Large intestine (tissue), 3 donors: ENCODE data around the gene KRTAP19-2. TPM values are rescaled to one million over a fixed set of nuclear protein-coding genes. Genes with fewer than 3 reads are reported as not detected.

ENCODE experiments used
- DNase-seq, 2 donors: peaks; one replicate each; pipeline versions ENCODE4 v3.0.0 to v3.0.0-alpha.2; 2013
- H3K27ac ChIP-seq: one replicate; pipeline ENCODE4 v1.5.1; 2013; ENCODE audit warnings: low read length
- H3K27me3 ChIP-seq: 2 replicates; pipeline ENCODE4 v1.6.1; 2013; ENCODE audit warnings: low read length; ENCODE audit not compliant: control insufficient read depth, insufficient read depth
- H3K36me3 ChIP-seq: 2 replicates; pipeline ENCODE4 v1.6.1; 2013; ENCODE audit warnings: low read length; ENCODE audit not compliant: control insufficient read depth, insufficient read depth
- H3K4me1 ChIP-seq: one replicate; pipeline ENCODE4 v1.6.1; 2013; ENCODE audit warnings: low read length; ENCODE audit not compliant: control insufficient read depth, insufficient read depth
- H3K4me3 ChIP-seq: one replicate; pipeline ENCODE4 v1.5.1; 2013; ENCODE audit warnings: low read length
- H3K9me3 ChIP-seq: one replicate; pipeline ENCODE4 v1.6.1; 2013; ENCODE audit warnings: mild to moderate bottlenecking, low read depth, low read length, moderate library complexity; ENCODE audit not compliant: control insufficient read depth
- WGBS: methylation state at CpG from one replicate; pipeline ENCODE4 v1.1.5; 2013; ENCODE audit warnings: low lambda C conversion rate; ENCODE audit not compliant: insufficient coverage; 5-methylcytosine and 5-hydroxymethylcytosine counted together
- polyA plus RNA-seq: library from polyadenylated mRNA; unstranded; fragments of 120-200 nt; gene quantifications from one replicate; pipeline ENCODE4 v1.2.1, GENCODE V29; 2013

The KRTAP19-2 gene
- polyA plus RNA-seq, 1 donor: not detected

DNA sequence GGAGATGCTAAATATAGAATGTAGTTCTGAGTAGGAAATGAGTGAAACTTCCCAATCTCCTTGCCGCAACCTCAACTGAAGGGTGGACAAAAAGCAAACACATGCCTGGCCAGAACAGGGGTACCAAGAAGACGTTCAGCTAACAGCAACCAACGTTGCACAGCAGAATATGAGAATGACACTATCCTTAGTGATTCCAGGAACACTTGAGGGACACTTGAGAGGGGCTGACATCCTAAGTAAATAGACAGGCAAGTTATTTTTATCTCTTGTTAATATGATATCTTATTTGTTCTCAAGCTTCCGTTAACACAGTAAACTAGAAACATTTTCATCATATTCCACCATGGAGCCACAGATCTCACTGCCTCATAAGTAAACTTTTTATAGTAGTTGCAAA lies 8.0 kb downstream of the KRTAP19-2 start:
- DNase-seq: no peak
- Histone ChIP-seq H3K4me1 (no peaks in the 10 kb centered on the region), H3K36me3 (no peaks in the 10 kb centered on the region), H3K27me3 (no peaks in the 10 kb centered on the region), H3K27ac (no peak overlapping the region), H3K4me3 (no peak overlapping the region), H3K9me3 (no peaks in the 10 kb centered on the region)
- WGBS: 80% methylated on average over 2 of the region's 4 CpGs

DNA sequence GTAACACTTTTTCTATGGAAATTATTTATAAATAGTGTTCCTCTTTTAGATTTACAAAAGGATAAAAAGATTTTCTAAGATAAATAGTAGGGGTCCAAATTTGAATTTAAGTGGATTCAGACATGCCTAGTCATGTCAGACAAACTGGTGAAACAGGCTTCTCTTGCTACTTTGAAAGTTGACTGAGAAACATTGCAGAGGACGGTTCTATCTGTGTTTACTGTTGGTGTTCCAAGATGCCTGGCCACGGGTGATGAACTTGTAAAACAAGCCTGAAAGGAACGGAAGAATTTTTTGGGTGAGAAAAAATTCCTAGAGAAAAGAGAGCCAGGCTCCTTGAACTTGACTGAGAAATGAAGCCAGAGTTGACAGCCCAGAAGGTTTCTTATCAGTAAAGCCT lies 9.2 kb downstream of the KRTAP19-2 start:
- Histone ChIP-seq H3K4me1 (no peaks in the 10 kb centered on the region), H3K36me3 (no peaks in the 10 kb centered on the region), H3K4me3 (no peak overlapping the region), H3K27me3 (no peaks in the 10 kb centered on the region), H3K27ac (no peak overlapping the region), H3K9me3 (no peaks in the 10 kb centered on the region)
- no peak for DNase-seq
- WGBS: 67% methylated on average over 2 of the region's 3 CpGs

DNA sequence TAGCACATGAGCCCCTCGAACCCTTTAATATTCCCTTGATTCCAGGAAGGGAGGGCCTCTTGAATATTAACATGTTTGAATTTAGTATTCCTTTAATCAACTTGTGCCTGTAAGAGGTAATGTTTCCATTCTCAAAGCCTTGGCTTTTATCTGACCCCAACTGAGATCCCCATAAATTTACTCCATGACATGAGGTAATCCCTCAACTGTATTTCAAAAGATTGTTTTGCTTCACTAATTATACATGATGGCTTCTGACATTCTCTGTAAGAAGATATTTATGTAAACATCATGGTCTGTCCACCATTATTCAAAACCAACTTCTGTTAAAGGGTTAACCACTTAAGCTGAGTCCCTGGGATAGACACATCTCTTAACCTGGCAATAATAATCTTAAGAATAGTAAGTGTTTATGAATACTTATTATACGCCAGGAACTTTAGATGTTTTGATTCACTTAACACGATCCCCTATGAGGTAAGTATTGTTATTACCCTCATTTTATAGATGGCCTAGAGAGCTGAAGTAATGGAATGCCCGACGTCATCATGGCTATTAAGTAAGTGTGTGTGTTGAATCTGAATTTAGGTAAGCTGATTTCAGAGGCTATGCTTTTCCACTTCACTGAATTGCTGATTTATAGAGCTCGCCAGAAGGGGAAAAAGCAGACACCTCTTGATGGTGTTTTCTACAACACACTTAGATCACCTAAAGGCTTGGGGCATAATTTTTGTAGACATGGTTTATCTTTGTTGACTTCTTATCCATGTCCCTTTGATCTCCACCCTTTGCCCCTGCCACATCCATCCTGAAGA lies 18.1 kb downstream of the KRTAP19-2 start:
- H3K27ac ChIP-seq: no peak overlapping the region
- no peak for DNase-seq
- WGBS: 100% methylated on average over 1 of the region's 6 CpGs
- H3K4me1 ChIP-seq: no peaks in the 10 kb centered on the region
- no peaks in the 10 kb centered on the region for H3K27me3 ChIP-seq
- no peaks in the 10 kb centered on the region for H3K36me3 ChIP-seq
- no peaks in the 10 kb centered on the region for H3K9me3 ChIP-seq
- no peak overlapping the region for H3K4me3 ChIP-seq

DNA sequence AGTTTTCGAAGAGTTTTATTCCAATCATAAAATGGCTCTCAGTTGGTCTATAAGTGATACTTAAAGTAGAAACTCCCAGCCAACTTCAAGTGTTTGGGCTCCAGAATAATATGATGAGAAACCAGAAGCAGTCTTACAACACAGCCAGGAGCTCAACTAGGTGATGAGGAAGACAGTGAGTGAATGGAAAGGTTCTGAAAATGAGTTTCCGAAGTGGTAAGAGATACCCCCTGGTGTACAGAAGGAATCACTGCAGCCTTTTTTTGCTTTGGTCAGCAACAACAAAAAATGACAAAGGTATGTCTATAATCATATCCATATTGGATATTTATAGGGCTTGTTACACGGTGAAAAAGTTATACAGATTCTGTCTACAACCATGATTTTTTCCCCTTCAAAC lies 23.5 kb downstream of the KRTAP19-2 start:
- Histone ChIP-seq H3K4me1 (no peaks in the 10 kb centered on the region), H3K27ac (no peak overlapping the region), H3K4me3 (no peak overlapping the region), H3K27me3 (no peaks in the 10 kb centered on the region), H3K36me3 (no peaks in the 10 kb centered on the region), H3K9me3 (peaks cover 4% of the 10 kb centered on the region)
- 0% methylated on average over 1 of the region's 3 CpGs for WGBS
- DNase-seq: no peak

DNA sequence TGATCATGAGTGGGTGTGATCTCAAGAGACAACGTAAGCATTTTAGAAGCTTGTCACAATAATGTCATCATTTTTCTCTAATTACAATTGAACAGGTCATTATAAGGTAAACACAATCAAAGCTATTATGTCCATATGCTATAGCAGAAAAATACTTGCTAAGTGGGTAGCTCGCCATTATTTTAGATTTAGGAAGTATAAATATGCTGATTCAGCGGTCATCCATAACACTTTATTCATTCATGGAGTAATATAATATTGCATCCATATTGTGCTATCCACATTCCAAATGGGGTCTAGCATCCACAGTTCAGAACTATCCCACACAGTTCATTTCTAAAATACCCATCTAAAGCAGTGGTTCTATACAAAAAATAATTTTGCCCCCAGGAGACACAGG lies 38.7 kb downstream of the KRTAP19-2 start:
- no peak overlapping the region for H3K4me3 ChIP-seq
- DNase-seq: no peak
- no peak overlapping the region for H3K27ac ChIP-seq
- no peaks in the 10 kb centered on the region for H3K9me3 ChIP-seq
- no peaks in the 10 kb centered on the region for H3K27me3 ChIP-seq
- no peaks in the 10 kb centered on the region for H3K4me1 ChIP-seq
- H3K36me3 ChIP-seq: no peaks in the 10 kb centered on the region
- 100% methylated on average over 1 of the region's 3 CpGs for WGBS

DNA sequence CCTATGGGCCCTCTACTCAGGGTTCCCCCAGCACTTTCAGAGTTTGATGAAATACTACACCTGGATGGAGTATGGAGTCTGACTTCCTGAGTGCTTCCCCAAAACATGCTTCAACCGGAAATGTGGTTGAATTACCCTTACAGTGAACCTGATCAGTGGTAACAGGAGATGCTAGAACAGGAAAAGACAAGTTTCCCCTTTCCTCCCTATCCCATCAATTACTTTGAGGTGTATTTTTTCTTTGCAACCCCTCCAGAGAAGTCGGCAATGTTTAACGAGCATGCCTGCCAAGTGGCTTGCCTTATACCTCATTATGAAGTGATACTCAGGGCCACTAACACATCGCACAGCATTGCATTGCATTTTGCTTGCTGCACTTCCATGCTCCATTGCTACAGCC lies 40.2 kb downstream of the KRTAP19-2 start:
- H3K27me3 ChIP-seq: no peaks in the 10 kb centered on the region
- H3K36me3 ChIP-seq: no peaks in the 10 kb centered on the region
- WGBS: no CpG with 5 or more reads among the region's 4 CpGs
- H3K4me3 ChIP-seq: no peak overlapping the region
- H3K27ac ChIP-seq: no peak overlapping the region
- H3K9me3 ChIP-seq: no peaks in the 10 kb centered on the region
- no peaks in the 10 kb centered on the region for H3K4me1 ChIP-seq
- no peak for DNase-seq

DNA sequence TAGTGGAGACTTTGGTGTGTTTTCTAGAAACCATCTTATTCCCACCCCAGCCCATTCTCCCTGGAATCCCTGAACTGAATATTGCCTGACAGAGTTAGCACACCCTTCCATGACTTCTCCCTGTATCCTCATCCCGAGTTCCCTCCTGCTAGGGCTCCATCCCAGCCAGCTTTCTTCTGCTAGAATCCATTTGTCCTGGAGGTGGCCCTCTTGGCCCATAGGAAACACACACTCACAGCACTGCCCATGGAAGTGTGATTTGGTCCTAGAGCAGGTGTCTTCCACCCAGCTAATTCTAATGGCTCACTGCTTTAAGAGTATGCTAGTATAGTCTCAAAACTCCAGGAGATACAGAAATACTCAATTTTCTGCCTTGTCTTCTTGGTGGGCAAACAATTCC lies 43.0 kb downstream of the KRTAP19-2 start:
- WGBS: no CpG with 5 or more reads among the region's 1 CpG
- DNase-seq: no peak
- Histone ChIP-seq H3K27me3 (no peaks in the 10 kb centered on the region), H3K4me1 (no peaks in the 10 kb centered on the region), H3K36me3 (no peaks in the 10 kb centered on the region), H3K27ac (no peak overlapping the region), H3K4me3 (no peak overlapping the region), H3K9me3 (no peaks in the 10 kb centered on the region)

DNA sequence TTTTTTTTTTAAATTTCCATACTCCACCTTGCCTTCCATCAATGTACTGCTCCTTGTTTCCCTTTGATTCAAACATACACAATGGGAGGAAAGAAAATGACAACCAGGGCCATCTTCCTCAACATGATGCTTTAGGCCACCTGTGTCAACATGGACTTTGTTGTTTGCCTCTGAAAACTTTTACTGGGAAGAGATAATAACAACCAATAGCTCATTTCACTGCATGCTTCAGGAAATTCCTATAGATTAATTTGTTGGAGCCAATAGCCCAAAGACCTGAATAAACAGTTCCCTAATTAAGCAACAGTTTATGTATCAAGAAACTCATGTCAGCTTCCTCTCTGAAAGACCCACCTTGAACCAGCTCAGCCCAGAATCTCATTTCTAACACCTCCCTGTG lies 44.0 kb downstream of the KRTAP19-2 start:
- no peaks in the 10 kb centered on the region for H3K36me3 ChIP-seq

DNA sequence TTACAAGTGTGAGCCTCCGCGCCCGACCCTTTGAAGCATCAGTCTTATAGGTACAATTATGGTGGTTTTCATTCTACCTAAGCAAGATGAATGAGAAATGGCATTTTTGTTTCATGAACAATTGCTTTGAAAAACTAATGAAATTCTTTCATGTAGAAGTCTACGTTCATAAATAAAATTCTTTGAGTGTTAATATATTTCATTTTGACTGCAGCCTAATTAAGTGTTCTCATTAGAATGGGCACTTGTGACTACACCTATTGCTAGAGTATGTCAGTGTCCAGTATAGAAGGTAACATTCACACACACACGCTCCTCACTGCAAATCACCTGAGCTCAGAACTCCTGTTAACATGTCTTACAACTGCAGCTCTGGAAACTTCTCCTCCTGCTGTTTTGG lies 47.3 kb downstream of the KRTAP19-2 start, which contains the start of gene KRTAP15-1:
TSS of gene KRTAP15-1 (plus strand) at position 301 of the 400 bp plus-strand sequence. CDS start at position 354, 53 bp downstream.
- no peaks in the 10 kb centered on the region for H3K36me3 ChIP-seq
- no peaks in the 10 kb centered on the region for H3K9me3 ChIP-seq
- H3K4me3 ChIP-seq: no peak within 1 kb of the TSS
- no peak for DNase-seq
- no peaks in the 10 kb centered on the region for H3K27me3 ChIP-seq
- WGBS: no CpG with 5 or more reads among the region's 5 CpGs
- no peak within 1 kb of the TSS for H3K27ac ChIP-seq
- no peaks in the 10 kb centered on the region for H3K4me1 ChIP-seq

More for the DNA sequence above, 44.0 kb downstream of the KRTAP19-2 start:
- DNase-seq: no peak
- no peaks in the 10 kb centered on the region for H3K27me3 ChIP-seq
- H3K9me3 ChIP-seq: no peaks in the 10 kb centered on the region
- no peaks in the 10 kb centered on the region for H3K4me1 ChIP-seq
- H3K4me3 ChIP-seq: no peak overlapping the region
- no peak overlapping the region for H3K27ac ChIP-seq
